AG09319 (cell line): ENCODE data around the gene FOXP1.

Experiments
- DNase-seq: peaks from one replicate; pipeline ENCODE4 v3.0.0-alpha.2; 2010; ENCODE audit warnings: low read depth; ENCODE audit errors: extremely low read depth
- TF ChIP-seq, protein P1 (sequence below): IDR thresholded peaks from 2 replicates; pipeline ENCODE4 v1.5.1; 2011; ENCODE audit warnings: low read depth, mild to moderate bottlenecking, inconsistent platforms, low read length, moderate library complexity

FOXP1 gene

GRCh38 chr3:71177375-71177774, 406.2 kb downstream of the FOXP1 start:
- DNase-seq, result no peak
- TF ChIP-seq, protein P1, sequence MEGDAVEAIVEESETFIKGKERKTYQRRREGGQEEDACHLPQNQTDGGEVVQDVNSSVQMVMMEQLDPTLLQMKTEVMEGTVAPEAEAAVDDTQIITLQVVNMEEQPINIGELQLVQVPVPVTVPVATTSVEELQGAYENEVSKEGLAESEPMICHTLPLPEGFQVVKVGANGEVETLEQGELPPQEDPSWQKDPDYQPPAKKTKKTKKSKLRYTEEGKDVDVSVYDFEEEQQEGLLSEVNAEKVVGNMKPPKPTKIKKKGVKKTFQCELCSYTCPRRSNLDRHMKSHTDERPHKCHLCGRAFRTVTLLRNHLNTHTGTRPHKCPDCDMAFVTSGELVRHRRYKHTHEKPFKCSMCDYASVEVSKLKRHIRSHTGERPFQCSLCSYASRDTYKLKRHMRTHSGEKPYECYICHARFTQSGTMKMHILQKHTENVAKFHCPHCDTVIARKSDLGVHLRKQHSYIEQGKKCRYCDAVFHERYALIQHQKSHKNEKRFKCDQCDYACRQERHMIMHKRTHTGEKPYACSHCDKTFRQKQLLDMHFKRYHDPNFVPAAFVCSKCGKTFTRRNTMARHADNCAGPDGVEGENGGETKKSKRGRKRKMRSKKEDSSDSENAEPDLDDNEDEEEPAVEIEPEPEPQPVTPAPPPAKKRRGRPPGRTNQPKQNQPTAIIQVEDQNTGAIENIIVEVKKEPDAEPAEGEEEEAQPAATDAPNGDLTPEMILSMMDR, result no peak

- TF ChIP-seq, protein P1, result no peak
- DNase-seq, result no peak
Observed at GRCh38 chr3:71176366-71176765, 407.2 kb downstream of the FOXP1 start.

- TF ChIP-seq, protein P1, result no peak
Observed at GRCh38 chr3:71175691-71176365, 407.7 kb downstream of the FOXP1 start.

DNA sequence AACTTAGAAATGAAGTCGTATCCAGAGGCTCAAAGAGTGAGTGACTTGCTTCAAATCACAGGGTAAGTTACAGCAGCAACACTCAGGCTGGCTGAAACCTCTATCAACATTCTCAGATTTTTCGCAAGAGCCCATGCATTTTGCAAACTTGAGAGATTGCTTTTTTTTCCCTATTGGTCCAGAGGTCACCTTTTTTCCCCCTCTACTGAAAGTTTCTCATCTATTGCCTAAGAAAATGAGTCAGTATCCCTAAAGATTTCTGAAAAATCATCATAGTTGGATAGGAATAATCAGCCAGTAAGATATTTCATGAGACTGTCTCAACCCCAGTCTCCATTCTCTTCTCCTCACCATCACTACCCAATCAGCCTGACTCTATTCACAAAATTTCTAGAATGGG, 410.6 kb downstream of the FOXP1 start:
- peak; percentile 67 for DNase-seq
- TF ChIP-seq, protein P1, result no peak

More at GRCh38 chr3:71175691-71176365, 407.7 kb downstream of the FOXP1 start:
- no peak for DNase-seq

DNA sequence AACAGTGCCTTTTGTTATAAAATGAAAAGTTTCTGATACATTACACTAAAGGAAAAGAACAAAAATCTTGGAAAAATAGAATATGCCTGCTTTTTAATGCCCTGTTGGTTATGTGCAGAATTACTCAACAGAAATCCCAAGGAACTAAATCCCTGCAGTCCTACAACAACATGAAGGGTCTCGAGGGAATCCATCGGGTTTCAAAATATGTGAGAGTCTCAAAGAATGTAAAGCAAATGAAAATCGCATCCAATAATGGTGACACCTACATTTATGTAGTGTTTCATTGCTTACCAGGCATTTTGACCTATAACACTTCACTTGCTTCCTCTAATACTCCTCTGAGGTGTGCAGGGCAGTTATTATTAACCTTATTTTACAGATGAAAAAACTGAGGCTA, 411.3 kb downstream of the FOXP1 start:
- TF ChIP-seq, protein P1, result no peak
- no peak for DNase-seq

- DNase-seq, result no peak
- TF ChIP-seq, protein P1, result no peak
Observed at GRCh38 chr3:71171247-71171646, 412.3 kb downstream of the FOXP1 start.

GRCh38 chr3:71168880-71169411, 414.6 kb downstream of the FOXP1 start:
- DNase-seq, result no peak
- TF ChIP-seq, protein P1, result no peak
